Calu3 (cell line): Measurements from ENCODE around the gene PLEKHB2. TPM values are rescaled to one million over a fixed set of nuclear protein-coding genes. Genes with fewer than 3 reads are reported as not detected.
A peak's percentile ranks its signal among the peaks of the same experiment; 100 is the strongest.
"Not testable (repeated sequence)": the region's sequence is repeated elsewhere in the genome, so short reads cannot be mapped to it uniquely, and the experiment has no call there.

Experiments
- BruUV-seq: library from RNA; stranded (reverse); fragments of 400-500 nt; replicated peaks from 2 replicates; lab custom pipeline; 2021; lab: Mats Ljungman, UMichigan
- CTCF ChIA-PET: fragments of 300-600 bp; sonication (Branson Sonifier 250); formaldehyde crosslinking; loops from one replicate; lab custom pipeline; 2022; ENCODE audit warnings: antibody characterized with exemption; lab: Charles Lee
- DNase-seq: peaks from one replicate; pipeline ENCODE4 v3.0.0; 2022
- H3K27ac Mint-ChIP-seq: one replicate; pipeline ENCODE4 v1.8.0; 2022; ENCODE audit warnings: mixed read lengths; ENCODE audit not compliant: unreplicated experiment
- H3K27me3 Mint-ChIP-seq: one replicate; pipeline ENCODE4 v1.8.0; 2022; ENCODE audit warnings: mixed read lengths; ENCODE audit not compliant: unreplicated experiment
- H3K36me3 Mint-ChIP-seq: one replicate; pipeline ENCODE4 v1.8.0; 2022; ENCODE audit warnings: mild to moderate bottlenecking, moderate library complexity, mixed read lengths; ENCODE audit not compliant: insufficient read depth, unreplicated experiment
- H3K4me1 Mint-ChIP-seq: one replicate; pipeline ENCODE4 v1.8.0; 2022; ENCODE audit warnings: mild to moderate bottlenecking, low read depth, mixed read lengths; ENCODE audit not compliant: unreplicated experiment
- H3K4me3 Mint-ChIP-seq: one replicate; pipeline ENCODE4 v1.8.0; 2022; ENCODE audit warnings: mild to moderate bottlenecking, low read depth, moderate library complexity, mixed read lengths; ENCODE audit not compliant: unreplicated experiment
- H3K9me3 Mint-ChIP-seq: one replicate; pipeline ENCODE4 v1.8.0; 2022; ENCODE audit warnings: low read depth, mixed read lengths; ENCODE audit not compliant: unreplicated experiment
- intact Hi-C: fragments of 100-400 bp; cut with micrococcal nuclease; formaldehyde crosslinking; loops from one replicate; pipeline ENCODE4 v1.10.0; 2022; ENCODE audit not compliant: unreplicated experiment
- total RNA-seq: library from RNA; stranded (reverse); gene quantifications from 2 replicates; pipeline ENCODE4 v1.2.3, GENCODE V29; 2022
- TF ChIP-seq, protein P1 (sequence below): fragments of 200-600 bp; IDR thresholded peaks from one replicate; pipeline ENCODE4 v1.8.0; 2022; ENCODE audit warnings: antibody characterized with exemption; ENCODE audit not compliant: unreplicated experiment

The PLEKHB2 gene
- total RNA-seq, 1 experiment from 2014 or later = 113 TPM

DNA sequence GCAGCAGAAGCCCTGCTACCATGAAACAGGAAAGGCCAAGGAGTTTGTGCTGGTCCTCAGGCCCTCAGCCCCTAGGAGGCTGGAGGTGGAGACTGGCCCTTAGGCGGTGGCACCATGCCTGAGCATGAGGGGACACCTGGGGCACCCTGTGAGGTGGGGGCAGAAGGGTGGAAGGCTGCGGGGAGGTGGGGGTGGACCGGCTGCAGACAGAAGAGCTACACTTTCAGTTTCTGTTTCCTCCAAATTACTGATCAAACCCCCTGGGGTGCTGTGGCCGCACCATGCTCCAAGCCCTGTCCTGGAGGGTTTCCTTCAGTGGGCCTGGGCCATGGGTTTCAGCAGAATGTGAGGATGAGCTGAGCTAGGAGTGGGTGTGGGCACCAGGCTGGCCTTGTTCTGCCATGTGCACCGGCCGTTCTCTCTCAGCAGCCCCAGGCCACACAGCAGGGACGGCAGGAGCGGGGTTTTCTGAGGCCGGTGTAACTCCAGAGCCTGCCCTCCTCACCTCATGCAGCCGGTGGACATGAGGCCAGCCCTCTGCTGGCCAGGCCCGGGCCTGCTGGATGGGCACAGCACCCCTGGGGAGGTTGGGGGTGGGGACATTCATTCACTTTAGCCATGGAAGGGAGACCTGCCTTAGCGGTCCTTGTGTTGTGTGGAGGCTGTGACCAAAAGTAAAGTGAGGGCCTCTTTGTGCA lies 51.5 kb downstream of the PLEKHB2 start:
- CTCF ChIA-PET = interaction anchor here (0.7 kb wide), 1 partner anchor 645 kb away, joined by 3 read pairs; no protein-coding TSS in a partner anchor

DNA sequence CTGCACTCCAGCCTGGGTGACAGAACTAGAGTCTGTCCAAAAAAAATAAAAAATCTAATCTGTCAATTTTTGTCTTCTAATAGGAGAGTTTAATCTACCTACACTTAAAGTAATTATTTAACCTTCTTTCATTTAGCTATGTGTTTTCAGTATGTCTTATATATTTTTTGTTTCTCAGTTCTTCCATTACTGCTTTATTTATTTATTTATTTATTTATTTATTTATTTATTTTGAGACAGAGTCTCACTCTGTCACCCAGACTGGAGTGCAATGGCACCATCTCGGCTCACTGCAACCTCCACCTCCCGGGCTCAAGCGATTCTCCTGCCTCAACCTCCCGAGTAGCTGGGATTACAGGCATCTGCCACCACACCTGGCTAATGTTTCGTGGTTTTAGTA lies 60.4 kb downstream of the PLEKHB2 start:
- H3K4me3 Mint-ChIP-seq, H3K9me3 Mint-ChIP-seq, CTCF ChIA-PET, DNase-seq, H3K27ac Mint-ChIP-seq, H3K36me3 Mint-ChIP-seq, intact Hi-C loops, BruUV-seq, H3K4me1 Mint-ChIP-seq: not testable (repeated sequence)
- H3K27me3 Mint-ChIP-seq = peaks cover 14% of the 10 kb centered on the region

More for the DNA sequence above, 51.5 kb downstream of the PLEKHB2 start:
- H3K9me3 Mint-ChIP-seq = no peaks in the 10 kb centered on the region
- peak; percentile 30 for DNase-seq
- no peaks in the 10 kb centered on the region for H3K36me3 Mint-ChIP-seq
- H3K4me3 Mint-ChIP-seq = no peak overlapping the region
- H3K27me3 Mint-ChIP-seq = peaks cover 19% of the 10 kb centered on the region
- H3K27ac Mint-ChIP-seq = no peak overlapping the region
- peaks cover 8% of the 10 kb centered on the region for H3K4me1 Mint-ChIP-seq
- no TSS peak for BruUV-seq
- TF ChIP-seq, protein P1, sequence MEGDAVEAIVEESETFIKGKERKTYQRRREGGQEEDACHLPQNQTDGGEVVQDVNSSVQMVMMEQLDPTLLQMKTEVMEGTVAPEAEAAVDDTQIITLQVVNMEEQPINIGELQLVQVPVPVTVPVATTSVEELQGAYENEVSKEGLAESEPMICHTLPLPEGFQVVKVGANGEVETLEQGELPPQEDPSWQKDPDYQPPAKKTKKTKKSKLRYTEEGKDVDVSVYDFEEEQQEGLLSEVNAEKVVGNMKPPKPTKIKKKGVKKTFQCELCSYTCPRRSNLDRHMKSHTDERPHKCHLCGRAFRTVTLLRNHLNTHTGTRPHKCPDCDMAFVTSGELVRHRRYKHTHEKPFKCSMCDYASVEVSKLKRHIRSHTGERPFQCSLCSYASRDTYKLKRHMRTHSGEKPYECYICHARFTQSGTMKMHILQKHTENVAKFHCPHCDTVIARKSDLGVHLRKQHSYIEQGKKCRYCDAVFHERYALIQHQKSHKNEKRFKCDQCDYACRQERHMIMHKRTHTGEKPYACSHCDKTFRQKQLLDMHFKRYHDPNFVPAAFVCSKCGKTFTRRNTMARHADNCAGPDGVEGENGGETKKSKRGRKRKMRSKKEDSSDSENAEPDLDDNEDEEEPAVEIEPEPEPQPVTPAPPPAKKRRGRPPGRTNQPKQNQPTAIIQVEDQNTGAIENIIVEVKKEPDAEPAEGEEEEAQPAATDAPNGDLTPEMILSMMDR = peak; percentile 17
- intact Hi-C loops = loop anchor here (10.0 kb wide), 3 partner anchors 258 to 648 kb away; partner anchors contain the start of gene MZT2A

GRCh38 chr2:131168538-131168937 lies 63.4 kb downstream of the PLEKHB2 start:
- no TSS peak for BruUV-seq
- DNase-seq = no peak
- CTCF ChIA-PET = no interaction called here
- Mint-ChIP-seq H3K36me3 (no peaks in the 10 kb centered on the region), H3K27ac (no peak overlapping the region), H3K4me3 (no peak overlapping the region), H3K27me3 (peaks cover 14% of the 10 kb centered on the region), H3K4me1 (no peaks in the 10 kb centered on the region), H3K9me3 (no peaks in the 10 kb centered on the region)
- TF ChIP-seq, protein P1 = no peak
- intact Hi-C loops = no loop called here

DNA sequence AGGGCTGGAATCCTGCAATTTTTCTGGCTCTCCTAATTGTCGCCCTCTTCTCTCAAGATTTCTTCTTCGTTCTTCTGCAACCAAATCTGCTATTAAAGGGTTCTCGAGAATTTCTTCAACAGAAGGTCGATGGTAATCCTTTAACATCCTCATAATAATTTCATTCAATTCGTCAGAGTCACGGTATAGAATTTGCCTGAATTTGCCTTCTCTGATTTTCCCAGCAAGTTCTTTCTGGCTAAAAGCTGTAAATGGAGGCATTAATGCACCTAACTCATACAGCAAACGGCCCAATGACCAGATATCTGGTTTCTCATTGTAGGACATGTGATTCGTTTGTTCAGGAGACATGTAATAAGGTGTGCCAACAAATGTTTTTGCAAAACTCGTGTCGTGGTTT lies 72.9 kb downstream of the PLEKHB2 start:
- H3K27ac Mint-ChIP-seq, intact Hi-C loops, CTCF ChIA-PET, H3K4me3 Mint-ChIP-seq, H3K4me1 Mint-ChIP-seq, H3K36me3 Mint-ChIP-seq, H3K9me3 Mint-ChIP-seq, BruUV-seq, DNase-seq: not testable (repeated sequence)
- peaks cover 56% of the 10 kb centered on the region for H3K27me3 Mint-ChIP-seq

DNA sequence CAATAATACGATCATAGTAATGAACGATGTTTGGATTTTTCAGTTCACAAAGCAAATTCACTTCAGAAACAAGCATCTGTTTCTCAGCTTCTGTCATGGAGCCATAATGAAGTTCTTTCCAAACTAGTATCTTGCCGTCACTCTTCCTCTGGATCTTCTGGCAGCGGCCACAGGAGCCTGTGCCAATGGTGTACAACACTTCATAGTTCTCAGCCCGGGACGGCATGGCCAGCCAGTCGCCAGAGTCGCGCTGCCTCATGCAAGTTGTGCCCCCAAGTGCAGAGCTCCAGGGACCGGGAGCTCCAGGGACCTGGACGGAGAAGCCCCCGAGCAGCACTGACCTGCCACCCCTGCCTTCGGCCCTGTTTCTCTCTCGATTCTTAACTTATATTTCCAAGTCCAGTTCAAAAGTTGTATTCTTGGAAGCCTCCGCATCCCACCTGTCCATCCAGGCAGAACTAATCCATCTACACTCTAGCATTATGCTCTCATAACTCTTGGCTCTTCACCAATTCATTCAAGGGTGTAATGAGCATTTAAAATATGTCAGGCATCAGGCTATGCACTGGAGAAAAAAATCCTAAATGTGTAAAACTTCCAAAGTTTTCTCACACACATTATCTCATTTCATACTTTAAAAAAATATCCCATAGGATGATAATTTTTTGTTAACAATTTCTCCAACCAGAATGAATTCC lies 73.7 kb downstream of the PLEKHB2 start:
- BruUV-seq, DNase-seq, H3K4me3 Mint-ChIP-seq, H3K36me3 Mint-ChIP-seq, H3K9me3 Mint-ChIP-seq, H3K4me1 Mint-ChIP-seq, H3K27ac Mint-ChIP-seq, intact Hi-C loops, CTCF ChIA-PET: not testable (repeated sequence)
- H3K27me3 Mint-ChIP-seq = peaks cover 56% of the 10 kb centered on the region

GRCh38 chr2:131181451-131181850 lies 76.3 kb downstream of the PLEKHB2 start:
- intact Hi-C loops, H3K27ac Mint-ChIP-seq, H3K9me3 Mint-ChIP-seq, H3K4me3 Mint-ChIP-seq, H3K36me3 Mint-ChIP-seq, H3K4me1 Mint-ChIP-seq, DNase-seq, BruUV-seq: not testable (repeated sequence)
- peaks cover 42% of the 10 kb centered on the region for H3K27me3 Mint-ChIP-seq
- CTCF ChIA-PET = interaction anchor here (0.8 kb wide), 1 partner anchor 48 kb away, joined by 4 read pairs; no protein-coding TSS in a partner anchor

DNA sequence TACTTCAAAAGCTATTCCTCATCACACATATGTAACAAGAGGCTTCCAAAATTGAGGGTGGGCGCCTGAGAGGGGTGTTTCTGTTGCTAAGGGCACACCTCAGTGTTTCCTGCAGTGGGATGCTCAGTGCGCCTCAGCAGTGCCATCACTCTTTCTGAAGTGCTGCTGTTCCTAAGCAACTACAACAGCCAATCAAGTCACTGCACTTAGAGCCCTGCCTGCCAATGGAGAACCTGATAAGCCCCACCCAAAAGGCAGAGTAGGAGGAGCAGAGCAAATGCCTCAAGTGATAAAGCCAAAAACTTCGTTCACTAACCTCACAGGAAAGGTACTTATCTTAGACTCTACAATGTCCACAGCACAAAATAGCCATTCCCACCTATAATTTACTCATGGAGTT lies 88.3 kb downstream of the PLEKHB2 start:
- CTCF ChIA-PET, DNase-seq, H3K27ac Mint-ChIP-seq, BruUV-seq, intact Hi-C loops, H3K4me1 Mint-ChIP-seq, H3K4me3 Mint-ChIP-seq, H3K36me3 Mint-ChIP-seq, H3K9me3 Mint-ChIP-seq: not testable (repeated sequence)
- peaks cover 25% of the 10 kb centered on the region for H3K27me3 Mint-ChIP-seq

DNA sequence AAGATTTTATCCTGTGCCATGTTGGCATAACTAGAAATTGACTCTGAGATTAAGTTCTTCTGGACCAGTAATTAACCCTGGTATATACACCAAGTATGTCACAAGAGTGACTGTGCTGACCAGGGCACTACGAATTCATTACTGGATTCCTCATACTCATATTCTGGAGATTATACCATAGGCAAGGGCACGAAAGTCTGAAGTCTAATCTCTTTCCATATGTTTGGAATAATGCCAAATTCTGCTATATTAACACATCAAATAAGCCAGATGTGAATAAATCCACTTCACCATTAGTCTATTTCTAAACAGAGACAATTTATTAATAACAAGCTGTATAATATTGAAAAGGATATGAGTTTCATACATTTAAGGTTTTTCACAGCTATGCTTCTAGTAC lies 91.0 kb downstream of the PLEKHB2 start:
- CTCF ChIA-PET, BruUV-seq: not testable (repeated sequence)

More for the DNA sequence above, 91.0 kb downstream of the PLEKHB2 start:
- intact Hi-C loops, H3K27ac Mint-ChIP-seq, H3K9me3 Mint-ChIP-seq, DNase-seq, H3K4me1 Mint-ChIP-seq, H3K4me3 Mint-ChIP-seq, H3K36me3 Mint-ChIP-seq: not testable (repeated sequence)
- H3K27me3 Mint-ChIP-seq = peaks cover 14% of the 10 kb centered on the region
